Islet of Langerhans (tissue), 1 donor: Measurements from ENCODE around the gene NOS3.

Source experiments
- FAIRE-seq: peaks from one replicate; lab custom pipeline; 2011; peaks lifted over from hg19 to GRCh38; lab: Jason Lieb, UNC

NOS3 gene

DNA sequence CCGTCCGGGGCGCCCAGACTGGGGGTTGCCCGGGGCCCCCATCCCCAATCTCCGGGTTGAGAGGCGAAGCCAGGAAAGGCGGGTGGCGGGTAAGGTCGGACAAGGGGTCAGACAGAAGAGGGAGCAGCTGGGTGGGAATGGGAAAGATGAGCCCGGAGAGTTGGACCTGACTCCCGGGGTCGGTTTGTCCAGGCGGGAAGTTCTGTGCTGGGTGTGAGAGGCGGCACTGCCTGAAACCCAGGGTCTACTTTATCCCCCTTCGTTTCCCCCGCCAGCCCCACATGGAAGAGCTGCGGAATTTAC, 69.2 kb downstream of the NOS3 start:
- no peak for FAIRE-seq

DNA sequence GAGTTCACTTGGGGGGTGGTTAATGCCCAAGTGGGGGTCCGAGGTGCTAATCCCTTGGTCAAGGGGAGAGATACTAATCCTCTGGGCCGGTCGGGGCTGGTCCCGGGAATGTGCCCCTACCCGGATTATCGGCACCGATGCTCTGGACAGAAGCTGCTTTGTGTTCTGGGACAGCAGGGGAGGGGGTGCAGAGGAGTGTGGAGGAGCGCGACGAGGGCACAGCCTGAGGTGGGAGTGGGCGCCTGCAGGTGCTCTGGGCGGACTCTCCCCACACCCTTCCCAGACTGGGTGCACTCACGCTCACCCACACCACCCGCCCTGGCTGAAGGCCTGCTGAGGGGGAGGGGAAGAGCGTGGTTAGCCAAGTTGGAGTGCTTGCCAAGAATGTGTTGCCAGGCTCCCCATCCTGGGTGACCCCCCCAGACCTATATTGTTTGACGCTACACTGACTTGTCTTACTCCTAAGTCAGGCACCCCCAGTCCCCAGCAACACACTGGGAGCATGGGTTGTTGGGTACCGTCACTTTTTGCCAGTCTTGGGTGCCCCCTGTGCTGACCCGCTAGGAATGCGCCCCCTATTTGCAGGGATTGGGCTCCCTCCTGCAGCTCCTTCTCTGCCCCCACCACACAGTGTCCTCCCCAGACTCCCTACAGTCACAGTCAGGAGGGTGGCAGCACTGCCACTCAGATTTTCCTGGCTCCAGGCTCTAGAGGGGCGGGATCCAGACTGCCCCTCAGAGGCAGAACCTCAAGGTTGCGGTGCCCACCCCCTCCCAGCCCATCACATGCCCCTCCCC, 69.8 kb downstream of the NOS3 start:
- no peak for FAIRE-seq

DNA sequence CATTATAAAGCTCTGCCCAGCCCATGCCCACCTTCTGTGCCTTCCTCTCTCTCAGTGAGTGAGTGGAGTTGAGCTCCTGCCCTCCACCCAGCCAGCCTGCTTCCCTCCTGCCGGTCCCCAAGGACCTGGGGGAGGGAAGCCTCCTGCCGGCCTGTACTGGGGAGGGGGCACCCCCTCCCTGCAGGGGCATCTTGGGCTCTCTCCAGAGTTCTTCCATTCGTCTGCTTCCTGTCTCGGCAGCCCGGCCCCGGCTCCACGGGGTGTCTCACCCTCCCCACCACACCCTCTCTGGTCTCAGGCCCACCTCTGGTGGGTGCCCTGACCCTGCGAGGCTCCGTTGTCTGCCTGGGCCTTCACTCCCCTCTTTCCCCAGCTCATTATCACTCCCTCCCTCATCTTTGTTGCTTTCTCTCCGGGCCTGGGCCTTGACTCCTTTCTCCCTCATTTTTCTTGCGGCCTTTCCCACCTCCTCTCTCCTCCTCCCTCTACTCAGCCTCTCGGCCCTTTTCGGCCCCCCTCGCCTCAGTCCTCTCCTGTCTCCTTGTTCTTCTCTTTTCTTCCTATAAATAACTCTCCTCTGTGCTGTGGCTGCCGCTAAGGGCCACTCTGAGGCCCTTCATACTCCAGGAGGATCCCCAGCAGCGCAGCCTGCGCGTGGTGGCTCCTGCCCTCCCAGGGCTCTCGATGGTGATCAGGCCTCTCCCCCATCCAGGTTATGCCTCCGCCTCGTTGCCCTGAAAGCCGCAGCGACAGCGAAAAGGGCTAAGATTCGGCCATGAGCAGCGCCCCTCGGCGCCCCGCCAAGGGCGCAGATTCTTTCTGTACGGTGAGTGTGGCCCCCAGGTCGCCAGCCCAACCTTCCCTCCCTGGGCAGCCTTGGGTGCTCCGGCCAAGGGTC, 70.6 kb downstream of the NOS3 start:
- FAIRE-seq = no peak

DNA sequence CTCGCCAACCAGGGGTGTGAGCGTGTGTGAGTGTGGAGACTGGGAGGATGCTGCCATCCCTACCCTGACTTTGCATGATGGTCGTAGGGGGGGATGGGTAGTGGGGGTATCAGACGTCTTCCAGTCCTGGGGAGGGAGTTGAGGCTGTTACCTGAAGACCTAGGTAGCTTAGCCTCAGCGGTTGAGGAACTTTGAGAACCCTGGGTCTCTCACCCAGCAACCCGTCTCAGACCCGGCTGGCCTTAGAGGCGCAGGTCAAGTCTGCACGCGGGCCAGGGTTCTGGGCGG, 71.2 kb downstream of the NOS3 start:
- no peak for FAIRE-seq

DNA sequence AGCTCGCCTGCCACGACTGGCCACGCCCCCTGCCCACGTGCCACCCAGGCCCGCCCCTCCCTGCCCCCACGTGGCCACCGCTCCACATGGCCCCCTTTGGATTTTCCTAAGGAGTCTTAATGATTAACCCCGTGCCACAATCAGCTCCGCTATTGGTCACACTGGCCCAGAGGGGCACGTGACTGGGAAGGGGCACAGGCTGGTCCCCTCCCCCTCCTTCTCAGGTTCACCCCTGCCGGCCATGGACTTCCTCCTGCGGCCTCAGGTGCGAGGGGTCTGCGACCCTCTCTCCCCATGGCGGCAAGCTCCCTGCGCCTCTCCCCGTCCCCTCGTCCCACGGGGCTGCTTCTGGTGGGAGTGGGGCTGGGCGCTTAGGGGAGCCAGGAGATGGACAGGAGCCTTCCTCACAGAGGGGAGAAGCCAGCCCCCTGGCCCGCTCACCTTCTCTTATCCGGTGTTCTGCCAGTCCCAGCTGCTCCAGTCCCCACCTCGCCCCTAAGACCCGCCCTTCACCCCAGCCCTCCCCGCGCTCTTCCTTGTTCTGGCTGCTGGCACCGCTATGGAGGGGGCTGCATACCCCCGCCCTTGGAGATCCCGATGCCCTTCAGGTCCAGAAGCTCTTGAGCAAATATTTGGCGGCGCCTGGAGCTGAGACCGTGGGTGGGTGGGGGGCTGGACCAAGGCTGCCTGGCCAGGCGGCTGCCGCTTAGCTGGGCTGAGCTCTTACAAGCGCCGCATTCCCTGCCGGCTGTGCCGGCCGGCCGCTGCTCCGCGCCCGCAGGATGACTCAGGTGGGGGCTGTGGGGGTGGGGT, 71.8 kb downstream of the NOS3 start:
- no peak for FAIRE-seq

DNA sequence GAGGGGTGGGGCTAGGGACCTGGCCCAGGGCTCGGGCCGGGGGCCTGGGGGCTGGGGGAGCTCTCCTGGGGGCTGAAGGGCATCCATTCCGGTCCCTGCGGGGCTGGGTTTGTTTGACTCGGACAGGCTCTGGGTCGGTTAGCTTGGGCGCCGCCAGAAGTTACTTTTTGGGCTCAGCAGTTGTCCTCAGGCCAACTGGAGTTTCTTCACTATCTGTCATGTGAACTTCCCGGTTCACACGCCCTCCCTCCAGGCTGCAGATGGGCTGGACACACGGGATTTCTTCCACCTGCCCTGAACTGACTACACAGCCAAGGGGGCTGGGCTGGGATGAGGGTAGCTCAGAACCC, 72.4 kb downstream of the NOS3 start:
- FAIRE-seq = no peak
